NCI-H524 (cell line): ENCODE results near the gene CLNS1A.
"Not testable (repeated sequence)": the region's sequence is repeated elsewhere in the genome, so short reads cannot be mapped to it uniquely, and the experiment has no call there.

Source experiments
- DNase-seq, 2 experiments: peaks; one replicate each; lab custom pipeline; 2025; lab: John Stamatoyannopoulos, UW

Gene CLNS1A, protein sequence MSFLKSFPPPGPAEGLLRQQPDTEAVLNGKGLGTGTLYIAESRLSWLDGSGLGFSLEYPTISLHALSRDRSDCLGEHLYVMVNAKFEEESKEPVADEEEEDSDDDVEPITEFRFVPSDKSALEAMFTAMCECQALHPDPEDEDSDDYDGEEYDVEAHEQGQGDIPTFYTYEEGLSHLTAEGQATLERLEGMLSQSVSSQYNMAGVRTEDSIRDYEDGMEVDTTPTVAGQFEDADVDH

DNA sequence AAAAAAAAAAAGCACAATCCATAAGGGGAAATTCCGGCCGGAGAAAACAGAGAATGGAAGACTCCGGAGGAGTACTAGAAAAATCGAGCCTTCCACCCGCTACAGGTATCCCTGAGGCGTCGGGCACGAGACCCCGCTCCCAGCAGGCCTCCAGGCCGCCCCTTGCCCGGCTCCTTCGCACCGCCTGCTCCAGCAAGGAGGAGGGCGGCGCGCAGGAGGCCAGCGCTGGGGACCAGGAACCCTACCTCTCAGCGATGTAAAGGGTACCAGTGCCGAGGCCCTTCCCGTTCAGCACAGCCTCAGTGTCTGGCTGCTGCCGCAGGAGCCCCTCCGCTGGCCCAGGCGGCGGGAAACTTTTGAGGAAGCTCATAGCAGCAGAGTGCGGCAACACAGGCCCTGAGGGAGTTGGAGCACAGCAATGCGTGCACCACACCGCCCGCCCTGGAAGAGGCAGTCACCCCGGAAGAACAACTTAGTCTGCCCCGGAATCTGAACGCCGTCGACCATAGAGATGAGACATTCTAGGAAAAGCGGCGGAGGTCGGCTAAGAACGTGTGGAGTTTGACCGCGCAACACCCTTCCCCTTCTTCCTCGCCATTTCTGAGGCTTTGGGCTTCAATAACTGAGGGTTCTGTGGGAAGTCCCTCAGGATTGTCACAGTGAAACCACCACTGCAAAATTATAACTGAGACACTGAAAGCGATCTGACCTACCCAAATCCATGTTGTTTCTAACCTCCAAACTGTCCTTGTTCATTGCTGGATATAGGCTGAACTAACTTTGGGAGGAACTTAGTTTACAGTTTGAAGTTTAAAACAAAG lies at the start of gene CLNS1A:
Gene CLNS1A, minus strand, starts transcription at position 450 of the 821 bp plus-strand sequence. Its CDS starts 80 bp downstream, at position 370.
- DNase-seq = peak; percentile 80 to 86

DNA sequence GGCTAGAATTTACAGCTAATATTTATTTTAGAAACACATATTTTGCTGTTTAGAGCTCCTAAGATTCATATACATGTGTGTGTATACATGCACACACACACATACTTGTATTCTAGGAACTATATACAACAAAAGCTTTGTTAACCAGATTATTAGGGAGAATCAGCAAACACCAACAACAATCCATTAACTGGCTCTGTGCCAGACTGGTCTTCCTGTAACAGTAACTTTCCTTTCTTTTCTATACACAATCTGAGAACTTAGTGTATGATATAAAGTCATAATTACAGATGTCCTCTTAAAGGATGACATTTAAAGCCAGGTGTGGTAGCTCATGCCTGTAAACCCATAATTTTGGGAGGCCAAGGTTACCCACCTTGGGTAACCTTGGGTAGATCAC lies 49.5 kb upstream of the CLNS1A start:
- DNase-seq = no peak

DNA sequence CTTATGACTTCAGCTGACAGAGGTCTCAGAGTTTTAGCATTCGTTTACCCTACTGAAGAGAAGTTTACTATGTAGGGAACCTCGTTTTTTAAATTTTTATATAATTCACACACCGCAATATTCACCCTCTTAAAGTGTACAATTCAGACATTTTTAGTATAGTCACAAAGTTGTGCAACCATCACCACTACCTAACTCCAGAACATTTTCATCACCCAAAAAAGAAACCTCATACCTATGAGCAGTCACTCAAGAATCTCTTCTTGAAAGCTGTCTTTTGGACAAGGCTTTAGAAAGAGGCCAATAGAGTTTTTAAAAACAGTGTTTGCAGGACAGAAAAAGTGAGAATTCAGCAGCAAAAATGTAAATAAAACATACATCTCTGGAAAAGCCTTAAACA lies 39.5 kb upstream of the CLNS1A start:
- DNase-seq = no peak

DNA sequence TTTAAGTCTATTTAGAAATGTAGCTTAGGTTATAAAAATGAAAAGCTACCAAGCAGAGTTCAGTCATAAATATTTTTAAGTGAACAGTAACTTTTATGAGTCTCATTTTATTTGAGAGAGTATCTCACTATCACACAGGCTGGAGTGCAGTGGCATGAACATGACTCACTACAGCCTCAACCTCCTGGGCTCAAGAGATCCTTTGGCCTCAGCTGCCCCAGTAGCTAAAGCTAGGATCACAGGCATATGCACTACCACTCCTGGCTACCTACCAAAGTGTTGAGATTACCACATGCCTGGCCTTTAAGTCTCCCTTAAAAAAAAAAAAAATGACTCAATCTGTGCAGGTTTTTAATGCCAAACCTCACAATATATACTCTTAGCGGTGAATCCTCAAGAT lies 34.7 kb upstream of the CLNS1A start:
- no peak for DNase-seq

DNA sequence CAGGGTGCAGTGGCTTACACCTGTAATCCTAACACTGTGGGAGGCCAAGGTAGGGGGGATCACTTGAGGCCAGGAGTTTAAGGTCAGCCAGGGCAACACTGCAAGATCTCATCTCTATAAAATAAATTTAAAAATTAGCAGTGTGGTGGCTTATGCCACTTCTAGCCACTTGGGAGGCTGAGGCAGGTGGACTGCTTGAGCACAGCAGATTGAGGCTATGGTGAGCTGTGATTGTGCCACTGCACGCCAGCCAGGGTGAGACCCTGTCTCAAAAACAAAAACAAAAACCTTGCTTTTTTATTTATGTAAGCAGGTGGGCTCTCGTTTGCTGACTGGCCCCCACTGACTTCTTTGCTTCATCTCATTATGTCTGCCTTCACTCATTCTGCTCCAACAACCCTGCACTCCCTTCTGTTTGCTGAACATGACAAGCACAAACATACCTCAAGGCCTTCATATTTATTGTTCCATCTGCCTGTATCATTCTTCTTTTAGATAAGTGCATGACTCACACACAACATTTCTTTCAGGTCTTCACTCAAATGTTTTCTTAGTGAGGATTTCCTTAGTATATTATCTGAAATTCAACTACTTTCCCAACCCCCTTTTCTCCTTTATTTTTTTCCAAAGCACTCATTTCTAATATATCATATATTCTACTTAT lies 32.4 kb upstream of the CLNS1A start:
- no peak for DNase-seq

DNA sequence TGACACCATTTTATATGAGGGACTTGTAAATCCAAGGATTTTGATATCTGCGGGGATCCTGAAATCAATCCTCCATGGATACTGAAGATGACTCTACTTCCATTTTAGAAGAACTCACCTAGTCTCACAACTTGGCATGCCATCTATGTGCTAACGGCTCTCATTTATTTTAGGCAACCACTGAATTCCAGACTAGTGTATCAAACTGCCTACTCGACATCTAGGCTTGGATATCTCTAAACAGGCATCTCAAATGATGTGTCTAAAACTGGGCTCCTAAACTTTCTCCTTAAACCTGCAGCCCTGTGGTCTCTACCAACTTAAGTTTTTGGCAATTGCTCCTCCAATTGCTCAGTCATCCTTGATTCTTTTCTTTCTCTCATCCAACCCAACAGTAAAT lies 31.2 kb upstream of the CLNS1A start:
- no peak for DNase-seq

DNA sequence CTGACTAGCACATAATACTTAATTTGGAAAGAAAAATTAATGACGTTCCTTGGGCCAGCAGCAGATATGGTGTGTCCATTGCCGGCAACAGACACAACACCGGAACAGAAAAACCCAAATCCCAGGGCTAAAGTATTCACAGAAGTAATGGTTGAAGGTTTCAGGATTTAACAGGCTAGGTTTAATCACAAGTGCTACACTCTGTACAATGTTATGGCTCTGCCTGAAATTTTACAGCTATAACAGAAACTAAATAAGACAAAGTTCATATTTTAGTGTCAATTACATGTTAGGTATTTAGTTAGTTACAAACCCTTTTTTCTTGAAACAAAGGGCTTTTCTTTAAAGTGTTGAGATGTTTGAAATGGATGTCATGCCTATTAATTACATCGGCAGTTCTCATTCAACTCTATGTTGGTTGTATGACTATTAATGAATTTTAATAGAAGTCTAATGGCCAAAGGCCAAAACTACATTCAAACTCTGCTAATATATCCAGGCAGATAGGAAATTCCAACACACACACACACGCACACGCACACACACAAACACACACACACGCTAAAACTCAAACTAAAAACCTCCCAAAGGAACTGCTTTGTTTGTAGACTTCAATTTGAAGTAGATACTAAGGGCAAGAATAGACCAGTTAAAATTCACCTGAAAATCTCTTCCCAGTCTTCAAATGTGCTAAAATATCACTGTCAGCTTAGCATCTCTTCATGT lies 27.8 kb upstream of the CLNS1A start:
- DNase-seq = no peak

DNA sequence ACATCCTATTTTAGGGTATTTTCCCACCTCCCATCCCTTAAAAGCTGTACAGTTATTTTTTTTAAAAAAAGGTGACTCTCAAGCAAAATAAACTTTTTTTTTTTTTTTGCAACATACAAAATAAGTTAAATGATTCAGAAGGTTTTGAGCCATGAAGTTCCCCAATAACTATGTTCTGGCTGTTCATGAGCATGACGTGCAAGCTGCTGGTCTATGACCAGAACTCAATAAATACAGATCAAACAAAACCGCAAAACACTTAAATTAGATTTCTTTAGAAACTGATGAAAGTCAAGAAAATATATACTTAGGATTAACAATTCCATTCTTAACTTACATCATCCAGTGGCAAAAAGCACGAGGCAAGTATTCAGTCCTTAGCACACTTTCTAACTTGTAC lies 24.1 kb upstream of the CLNS1A start:
- DNase-seq = no peak

DNA sequence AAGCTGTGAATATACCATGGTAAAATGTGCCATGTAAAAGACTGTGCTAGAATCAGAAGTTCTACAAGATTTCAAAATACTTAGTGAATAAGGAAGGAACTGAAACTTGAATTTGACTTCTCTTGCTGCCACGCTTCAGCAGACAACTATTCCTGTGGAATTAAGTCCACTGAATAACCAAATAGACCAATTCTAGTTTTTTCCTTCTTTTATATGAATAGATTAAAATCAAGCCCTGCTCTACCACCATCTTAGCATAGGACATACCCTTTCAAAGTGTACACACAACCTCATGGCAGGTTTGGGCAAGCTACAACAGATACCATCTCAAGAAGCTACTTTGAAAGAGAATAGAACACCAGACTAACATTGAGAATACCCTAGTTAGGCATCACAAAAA lies 23.4 kb upstream of the CLNS1A start:
- DNase-seq = no peak

DNA sequence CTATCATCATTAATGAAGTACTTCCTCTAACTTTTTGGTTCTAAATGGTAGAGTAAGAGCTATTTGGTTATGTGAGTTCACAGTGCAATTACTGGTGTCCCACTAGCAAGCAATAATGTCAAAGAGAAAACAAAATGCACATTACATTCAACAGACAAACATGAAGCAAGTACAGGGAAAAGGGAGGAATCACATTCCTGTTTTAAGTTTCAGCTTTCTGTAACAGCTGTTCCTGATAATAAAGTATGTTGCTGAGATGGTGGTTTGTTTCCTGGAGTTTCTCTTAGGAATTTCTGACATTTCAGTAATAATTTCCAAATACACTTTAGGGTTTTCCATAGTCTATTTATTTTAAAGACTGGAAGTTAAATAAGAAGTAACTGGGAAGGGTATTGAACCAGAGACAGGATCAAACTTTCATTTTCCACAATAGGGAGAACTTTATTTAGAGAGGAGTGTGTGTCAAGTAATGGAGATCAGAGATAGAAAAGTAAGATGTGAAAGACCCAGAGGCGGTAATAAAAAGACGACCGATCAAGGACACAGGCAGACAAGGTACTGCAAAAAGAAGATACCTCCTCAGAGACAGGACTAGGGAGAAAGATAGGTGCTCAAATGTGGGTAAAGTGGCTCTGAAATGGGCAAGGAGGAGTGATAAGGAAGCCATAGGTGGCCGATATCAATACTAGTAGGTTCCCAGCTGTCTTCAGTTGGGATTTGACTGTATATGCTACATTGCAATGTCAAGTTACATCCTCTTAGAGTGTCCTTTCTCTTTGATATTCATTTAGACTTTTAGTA lies 20.8 kb upstream of the CLNS1A start:
- no peak for DNase-seq

DNA sequence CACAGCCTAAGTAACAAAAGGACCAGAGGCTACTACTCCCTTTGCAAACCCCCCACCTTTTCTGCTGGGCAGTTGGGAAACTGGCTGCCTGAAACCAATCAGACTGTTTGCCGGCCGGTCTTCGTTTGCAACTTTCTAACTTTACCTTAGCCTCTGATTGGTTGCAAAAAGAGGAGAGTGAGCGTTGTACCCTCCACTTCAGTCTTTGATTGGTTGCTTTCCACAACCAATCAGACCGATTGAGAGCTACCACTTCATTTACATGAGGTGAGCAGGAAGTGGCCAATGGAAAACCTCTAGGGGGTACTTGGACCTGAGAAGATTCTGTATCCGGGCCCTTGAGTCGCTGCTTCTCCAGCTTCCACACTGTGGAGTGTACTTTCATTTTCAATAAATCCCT lies 18.8 kb upstream of the CLNS1A start:
- no peak for DNase-seq

DNA sequence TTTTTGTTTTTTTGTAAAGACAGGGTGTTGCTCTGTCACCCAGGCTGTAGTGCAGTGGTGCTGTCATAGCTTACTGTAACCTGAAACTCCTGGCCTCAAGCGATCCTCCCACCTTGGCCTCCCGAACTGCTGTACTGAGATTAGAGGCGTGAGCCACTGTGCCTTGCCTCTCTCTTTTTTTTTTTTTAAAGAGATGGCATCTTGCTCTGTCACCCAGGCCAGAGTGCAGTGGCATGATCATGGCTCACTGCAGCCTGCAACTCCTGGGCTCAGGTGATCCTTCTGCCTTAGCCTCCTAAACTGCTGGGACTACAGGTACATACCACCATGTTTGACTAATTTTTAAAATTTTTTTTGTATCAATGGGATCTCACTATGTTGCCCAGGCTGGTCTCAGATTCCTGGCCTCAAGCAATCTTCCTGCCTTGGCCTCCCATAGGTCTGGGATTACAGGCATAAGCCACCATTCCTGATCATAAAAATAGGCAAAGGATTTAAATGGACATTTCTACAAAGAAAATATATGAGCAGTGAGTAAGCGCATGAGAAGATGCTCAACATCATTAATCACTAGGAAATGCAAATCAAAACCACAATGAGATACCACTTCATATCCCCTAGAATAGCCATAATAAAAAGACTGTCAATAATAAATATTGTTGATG lies 17.3 kb upstream of the CLNS1A start:
- DNase-seq = no peak

DNA sequence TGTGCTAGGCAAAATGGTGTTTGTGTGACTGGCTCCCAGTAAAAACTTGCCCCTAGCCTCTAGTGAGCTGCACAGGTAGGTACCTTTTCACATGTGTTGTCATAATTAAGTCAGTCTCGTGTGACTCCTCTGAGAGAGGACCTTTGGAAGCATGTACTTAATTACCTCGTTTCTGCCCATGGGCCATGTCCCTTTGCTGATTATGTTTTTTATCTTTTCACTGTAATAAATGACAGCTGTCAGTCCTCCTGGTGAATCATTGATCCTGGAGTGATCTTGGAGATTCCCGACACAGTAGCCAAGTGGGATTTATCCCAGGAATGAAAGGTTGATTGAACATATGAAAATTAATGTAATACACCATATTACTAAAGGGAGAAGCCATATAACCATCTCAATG lies 12.5 kb upstream of the CLNS1A start:
- DNase-seq = no peak

DNA sequence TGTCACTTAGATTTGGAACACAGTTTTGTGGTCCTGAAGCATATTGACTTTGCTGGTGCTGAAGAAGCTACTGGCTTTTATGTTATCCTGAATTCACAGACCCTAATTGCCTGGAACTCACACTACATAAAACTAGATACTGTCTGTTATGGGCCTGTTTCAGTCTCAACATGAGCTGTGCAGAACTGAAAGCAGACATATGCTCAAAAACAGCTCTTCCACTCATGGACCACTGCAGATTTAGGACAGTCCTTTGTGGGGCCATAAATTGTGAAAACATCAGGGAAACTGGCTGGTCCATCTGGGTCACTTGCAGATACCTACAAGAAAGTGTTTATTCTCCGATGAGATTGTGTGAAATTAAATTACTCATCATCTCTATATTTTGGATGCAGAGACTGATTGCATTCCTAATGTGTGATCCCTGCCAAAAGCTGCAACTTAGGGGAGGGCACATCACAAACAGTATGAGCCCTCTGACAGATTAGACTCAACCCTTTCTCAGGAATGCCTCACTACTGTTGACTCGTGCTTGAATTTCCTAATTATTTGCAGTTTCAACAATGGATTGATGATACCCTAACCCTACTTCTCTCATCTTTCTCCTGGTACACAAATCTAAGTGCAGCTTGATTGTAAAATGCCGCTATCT lies 10.2 kb upstream of the CLNS1A start:
- no peak for DNase-seq

DNA sequence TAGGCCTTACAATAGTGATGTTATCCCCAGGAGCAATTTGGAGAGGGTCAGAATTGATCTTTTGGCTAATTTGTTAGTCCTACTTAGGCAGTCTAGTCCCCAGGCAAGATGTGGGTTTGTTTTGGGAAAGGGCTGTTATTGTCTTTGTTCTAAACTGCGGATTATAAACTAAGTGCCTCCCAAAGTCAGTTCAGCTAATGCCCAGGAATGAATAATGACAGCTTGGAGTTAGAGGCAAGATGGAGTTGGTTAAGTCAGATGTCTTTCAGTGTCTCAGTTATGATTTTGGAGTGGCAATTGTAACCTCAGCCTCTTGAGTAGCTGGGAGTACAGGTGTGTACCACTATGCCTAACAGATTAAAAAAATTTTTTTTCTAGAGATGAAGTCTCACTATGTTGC lies 7.3 kb upstream of the CLNS1A start:
- no peak for DNase-seq

DNA sequence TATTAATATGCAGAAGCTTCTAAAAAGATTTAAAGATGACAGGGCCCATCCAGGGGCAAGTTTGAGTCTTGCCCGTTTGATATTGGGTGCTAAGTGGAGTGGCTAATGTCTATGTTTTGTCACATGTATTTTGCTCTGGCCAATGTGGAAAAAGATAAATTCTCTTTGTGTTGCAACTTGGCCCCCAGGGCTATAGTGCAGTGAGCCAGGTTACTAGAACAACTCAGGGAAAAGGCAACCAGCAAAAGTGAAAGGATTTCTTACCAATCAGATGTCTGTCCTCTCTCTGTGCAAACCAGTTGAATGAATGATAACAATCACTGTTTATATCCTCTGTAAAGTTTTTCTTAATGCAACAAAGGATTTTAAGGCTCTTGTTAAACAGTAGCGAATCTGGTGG lies 4.6 kb upstream of the CLNS1A start:
- DNase-seq = no peak

DNA sequence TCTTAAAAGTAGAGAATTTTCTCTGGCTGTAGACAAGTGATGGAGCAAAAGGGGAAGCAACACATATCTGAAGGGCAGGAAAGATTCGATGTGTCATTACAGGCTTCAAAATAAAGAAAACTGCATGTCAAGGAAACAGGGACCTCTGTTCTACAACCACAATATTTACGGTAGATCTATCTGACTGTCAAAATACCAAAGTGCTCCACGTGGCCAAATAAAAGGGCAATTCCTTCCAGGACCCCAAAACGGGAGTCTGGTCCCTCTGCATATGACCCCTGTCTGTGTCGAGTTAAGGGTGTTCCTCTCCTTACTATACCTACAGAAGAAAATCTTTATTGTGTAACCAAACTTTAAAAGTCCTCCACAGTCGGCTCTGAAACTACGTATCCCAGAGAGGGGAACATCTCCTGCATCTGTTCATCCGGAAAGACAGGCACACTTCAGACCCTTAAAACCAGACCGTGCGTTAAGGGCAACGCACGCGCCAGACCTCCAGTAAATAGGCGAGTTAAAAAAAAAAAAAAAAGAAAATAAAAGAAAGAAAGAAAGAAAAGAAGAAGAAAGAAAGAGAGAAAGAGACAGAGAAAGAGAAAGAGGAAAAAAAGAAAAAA lies 756 bp downstream of the CLNS1A start:
- DNase-seq = no peak

DNA sequence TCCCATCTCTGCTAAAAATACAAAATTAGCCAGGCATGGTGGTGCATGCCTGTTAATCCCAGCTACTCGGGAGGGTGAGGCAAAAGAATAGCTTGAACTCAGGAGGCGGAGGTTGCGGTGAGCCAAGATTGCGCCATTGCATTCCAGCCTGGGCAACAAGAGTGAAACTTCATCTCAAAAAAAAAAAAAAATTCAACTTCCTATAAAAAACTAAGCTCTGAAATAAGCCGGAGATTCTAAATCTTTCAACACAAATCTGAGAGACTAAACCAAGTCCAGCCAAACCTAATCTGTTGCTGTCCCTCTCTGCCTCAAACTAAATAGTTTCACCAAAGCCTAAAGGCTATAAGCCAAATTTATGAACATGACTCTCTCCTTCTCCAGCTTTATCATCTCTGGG lies 3.7 kb downstream of the CLNS1A start:
- not testable (repeated sequence) for DNase-seq

DNA sequence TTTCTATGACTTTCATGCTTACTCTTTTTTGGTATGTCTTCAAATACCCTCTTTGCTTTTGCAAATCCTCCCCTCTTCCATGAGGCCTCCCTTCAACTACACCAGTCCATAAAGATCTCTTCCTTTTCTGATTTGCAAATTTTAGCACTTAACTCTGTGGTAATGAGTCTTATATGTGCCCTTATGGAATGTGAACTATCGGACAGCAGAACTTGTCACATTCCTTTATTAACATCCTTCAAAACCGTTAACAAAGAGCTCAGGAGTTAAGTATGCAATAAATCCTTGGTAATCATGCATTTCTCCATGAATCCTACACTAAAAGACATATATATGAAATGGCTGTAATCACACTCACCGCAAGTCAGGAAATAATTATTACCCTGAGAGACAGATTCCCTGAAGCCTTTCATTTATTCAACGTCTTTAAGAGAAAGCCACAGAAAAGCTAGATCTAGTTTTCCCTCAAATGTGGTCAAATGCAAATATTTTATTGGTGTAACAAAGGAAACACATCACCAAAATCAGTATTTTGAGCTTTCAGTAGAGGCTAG lies 7.4 kb downstream of the CLNS1A start:
- DNase-seq = no peak
